Tibial artery (tissue), 4 donors: ENCODE results near the gene DCTPP1.
"Not testable (repeated sequence)": the region's sequence is repeated elsewhere in the genome, so short reads cannot be mapped to it uniquely, and the experiment has no call there.

Experiments used
- DNase-seq, 2 donors: peaks; one replicate each; pipeline ENCODE4 v3.0.0-alpha.2; 2019
- H3K27ac ChIP-seq, 2 donors: fragments of 200-600 bp; sonication (generic) in 1 of 2; 1 replicate in 1 of 2; 2 replicates in 1 of 2; pipeline ENCODE4 v1.5.1; 2018 to 2019; ENCODE audit warnings: mild to moderate bottlenecking in 1 of 2
- H3K27me3 ChIP-seq, 2 donors: fragments of 200-600 bp; sonication (generic) in 1 of 2; one replicate each; pipeline versions ENCODE4 v1.5.1 to v1.6.0; 2016 to 2019
- H3K36me3 ChIP-seq, 3 donors: fragments of 200-600 bp; sonication (generic) in 2 of 3; one replicate each; pipeline ENCODE4 v1.5.1; 2016 to 2019; ENCODE audit warnings: mild to moderate bottlenecking in 2 of 3
- H3K4me1 ChIP-seq, 4 donors: fragments of 200-600 bp; sonication (generic) in 2 of 4; 1 replicate in 3 of 4; 2 replicates in 1 of 4; pipeline ENCODE4 v1.5.1; 2016 to 2019
- H3K4me3 ChIP-seq, 2 donors: fragments of 200-600 bp; sonication (generic) in 1 of 2; 1 replicate in 1 of 2; 2 replicates in 1 of 2; pipeline ENCODE4 v1.5.1; 2018 to 2019; ENCODE audit warnings: mild to moderate bottlenecking in 2 of 2
- H3K9me3 ChIP-seq, 3 donors: fragments of 200-600 bp; sonication (generic) in 1 of 3; one replicate each; pipeline ENCODE4 v1.5.1; 2016 to 2019
- intact Hi-C: fragments of 100-400 bp; cut with DNase I; formaldehyde crosslinking; loops from one replicate; pipeline ENCODE4 v1.15.0; 2023; ENCODE audit warnings: low total_unique reads
- TF ChIP-seq, protein P1 (sequence below), 2 experiments: fragments of 200-600 bp in 1 of 2; fragments of 450-650 bp in 1 of 2; IDR thresholded peaks; one replicate each; pipeline ENCODE4 v1.5.1; 2017 to 2019; ENCODE audit warnings: antibody characterized with exemption in 2 of 2, mild to moderate bottlenecking in 1 of 2, moderate library complexity in 1 of 2

The DCTPP1 gene

DNA sequence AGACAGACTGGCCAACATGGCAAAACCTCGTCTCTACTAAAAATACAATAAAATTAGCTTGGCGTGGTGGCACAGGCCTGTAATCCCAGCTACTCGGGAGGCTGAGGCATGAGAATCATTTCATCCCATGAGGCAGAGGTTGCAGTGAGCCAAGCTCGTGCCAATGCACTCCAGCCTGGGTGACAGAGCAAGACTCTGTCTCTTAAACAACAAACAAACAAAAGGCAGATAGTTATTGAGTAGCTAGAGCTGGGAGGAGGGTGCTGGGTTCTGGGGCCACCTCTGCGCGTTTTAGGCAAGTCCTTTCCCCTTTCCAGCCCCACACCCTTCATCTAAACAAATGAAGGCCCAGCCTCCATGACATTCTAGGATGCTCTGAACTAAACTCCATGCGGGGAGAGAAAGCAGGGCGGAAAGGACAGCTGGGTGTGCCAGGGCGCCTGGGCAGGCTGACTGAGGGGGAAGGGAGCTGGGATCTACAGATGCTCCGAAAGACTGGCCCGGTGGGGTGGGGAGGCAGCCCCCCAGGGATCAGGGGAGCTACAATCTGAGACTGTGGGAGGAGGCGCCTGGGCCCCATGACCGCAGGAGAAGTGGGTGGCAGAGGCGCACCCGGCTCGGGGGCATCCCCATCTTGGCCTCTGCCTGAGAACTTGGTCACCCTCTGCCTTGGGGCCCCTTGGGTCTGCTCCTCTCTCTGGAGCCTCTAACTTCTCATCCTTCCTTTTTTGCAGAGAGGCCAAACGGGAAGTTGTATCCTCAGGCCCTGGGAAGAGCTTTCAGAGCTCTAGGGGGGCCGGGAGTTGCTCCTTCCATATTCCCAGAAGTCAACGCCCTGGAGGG, 43.6 kb upstream of the DCTPP1 start:
- no peak overlapping the region for H3K4me3 ChIP-seq
- no peak for DNase-seq

DNA sequence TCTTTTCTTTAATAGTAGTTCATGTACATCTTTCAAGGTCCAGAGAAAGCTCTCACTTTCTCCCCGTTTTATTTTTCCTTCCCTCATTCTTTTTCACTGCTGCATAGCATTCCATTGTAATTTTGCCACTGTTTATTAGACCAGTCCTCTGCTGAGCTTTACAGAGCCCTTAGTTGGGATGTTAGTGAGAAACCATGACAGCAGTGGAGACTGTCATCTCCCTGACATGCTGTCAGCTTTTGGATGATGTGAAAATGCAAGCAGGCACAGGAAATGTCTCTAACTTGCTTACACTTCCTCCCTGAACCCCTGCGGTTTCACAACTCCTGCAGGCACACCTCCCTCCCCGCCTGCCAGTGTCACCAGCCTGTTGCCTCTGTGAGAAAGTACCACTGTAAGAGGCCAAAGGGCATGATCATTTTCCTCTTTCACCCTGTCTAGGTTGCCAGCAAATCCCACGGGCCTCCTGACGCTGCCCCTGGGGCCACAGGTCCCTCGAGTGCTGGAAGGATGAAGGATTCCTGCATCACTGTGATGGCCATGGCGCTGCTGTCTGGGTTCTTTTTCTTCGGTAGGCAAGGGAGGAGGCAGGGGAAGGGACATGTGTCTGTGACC, 42.6 kb upstream of the DCTPP1 start, which contains the start of gene ITGAL:
ITGAL (plus strand) TSS at position 415 of the 615 bp plus-strand sequence; CDS start at position 511, 96 bp downstream.
- Histone ChIP-seq H3K36me3 (no peaks in the 10 kb centered on the region), H3K27me3 (peaks cover 0 to 34% of the 10 kb centered on the region in 2 donors), H3K4me3 (no peak within 1 kb of the TSS), H3K4me1 (no peaks in the 10 kb centered on the region), H3K27ac (no peak within 1 kb of the TSS), H3K9me3 (no peaks in the 10 kb centered on the region)
- TF ChIP-seq, protein P1, sequence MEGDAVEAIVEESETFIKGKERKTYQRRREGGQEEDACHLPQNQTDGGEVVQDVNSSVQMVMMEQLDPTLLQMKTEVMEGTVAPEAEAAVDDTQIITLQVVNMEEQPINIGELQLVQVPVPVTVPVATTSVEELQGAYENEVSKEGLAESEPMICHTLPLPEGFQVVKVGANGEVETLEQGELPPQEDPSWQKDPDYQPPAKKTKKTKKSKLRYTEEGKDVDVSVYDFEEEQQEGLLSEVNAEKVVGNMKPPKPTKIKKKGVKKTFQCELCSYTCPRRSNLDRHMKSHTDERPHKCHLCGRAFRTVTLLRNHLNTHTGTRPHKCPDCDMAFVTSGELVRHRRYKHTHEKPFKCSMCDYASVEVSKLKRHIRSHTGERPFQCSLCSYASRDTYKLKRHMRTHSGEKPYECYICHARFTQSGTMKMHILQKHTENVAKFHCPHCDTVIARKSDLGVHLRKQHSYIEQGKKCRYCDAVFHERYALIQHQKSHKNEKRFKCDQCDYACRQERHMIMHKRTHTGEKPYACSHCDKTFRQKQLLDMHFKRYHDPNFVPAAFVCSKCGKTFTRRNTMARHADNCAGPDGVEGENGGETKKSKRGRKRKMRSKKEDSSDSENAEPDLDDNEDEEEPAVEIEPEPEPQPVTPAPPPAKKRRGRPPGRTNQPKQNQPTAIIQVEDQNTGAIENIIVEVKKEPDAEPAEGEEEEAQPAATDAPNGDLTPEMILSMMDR (IDR thresholded peaks at IDR 0.05) = no peak
- peak in 1 of 2 donors; percentile 45 for DNase-seq
- intact Hi-C loops = no loop called here

More for the DNA sequence above, 43.6 kb upstream of the DCTPP1 start:
- TF ChIP-seq, protein P1 (IDR thresholded peaks at IDR 0.05) = no peak
- no peaks in the 10 kb centered on the region for H3K36me3 ChIP-seq
- H3K27me3 ChIP-seq = peaks cover 0 to 34% of the 10 kb centered on the region in 2 donors
- no peak overlapping the region for H3K27ac ChIP-seq
- intact Hi-C loops = no loop called here
- H3K4me1 ChIP-seq = no peaks in the 10 kb centered on the region
- H3K9me3 ChIP-seq = no peaks in the 10 kb centered on the region

GRCh38 chr16:30470632-30470995, 40.8 kb upstream of the DCTPP1 start:
- Histone ChIP-seq H3K27me3 (peaks cover 0 to 31% of the 10 kb centered on the region in 2 donors), H3K27ac (no peak overlapping the region), H3K4me3 (no peak overlapping the region), H3K36me3 (no peaks in the 10 kb centered on the region), H3K9me3 (no peaks in the 10 kb centered on the region), H3K4me1 (no peaks in the 10 kb centered on the region)
- TF ChIP-seq, protein P1 (IDR thresholded peaks at IDR 0.05) = no peak
- intact Hi-C loops = no loop called here
- DNase-seq = no peak

DNA sequence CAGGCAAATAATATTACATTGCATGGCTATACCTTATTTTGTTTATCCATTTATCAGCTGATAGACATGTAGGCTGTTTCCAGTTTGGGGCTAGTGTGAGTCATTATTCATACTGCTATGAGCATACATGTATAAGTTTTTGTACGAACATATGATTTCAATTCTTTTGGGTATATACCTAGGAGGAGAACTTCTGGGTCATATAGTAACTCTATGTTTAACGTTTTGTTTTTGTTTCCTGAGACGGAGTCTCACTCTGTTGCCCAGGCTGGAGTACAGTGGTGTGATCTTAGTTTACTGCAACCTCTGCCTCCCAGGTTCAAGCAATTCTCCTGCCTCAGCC, 40.3 kb upstream of the DCTPP1 start:
- H3K4me3 ChIP-seq = no peak overlapping the region
- intact Hi-C loops = no loop called here
- H3K27me3 ChIP-seq = peaks cover 0 to 29% of the 10 kb centered on the region in 2 donors
- H3K27ac ChIP-seq = no peak overlapping the region
- TF ChIP-seq, protein P1 (IDR thresholded peaks at IDR 0.05) = no peak
- H3K9me3 ChIP-seq = no peaks in the 10 kb centered on the region
- no peaks in the 10 kb centered on the region for H3K4me1 ChIP-seq
- no peaks in the 10 kb centered on the region for H3K36me3 ChIP-seq
- no peak for DNase-seq

DNA sequence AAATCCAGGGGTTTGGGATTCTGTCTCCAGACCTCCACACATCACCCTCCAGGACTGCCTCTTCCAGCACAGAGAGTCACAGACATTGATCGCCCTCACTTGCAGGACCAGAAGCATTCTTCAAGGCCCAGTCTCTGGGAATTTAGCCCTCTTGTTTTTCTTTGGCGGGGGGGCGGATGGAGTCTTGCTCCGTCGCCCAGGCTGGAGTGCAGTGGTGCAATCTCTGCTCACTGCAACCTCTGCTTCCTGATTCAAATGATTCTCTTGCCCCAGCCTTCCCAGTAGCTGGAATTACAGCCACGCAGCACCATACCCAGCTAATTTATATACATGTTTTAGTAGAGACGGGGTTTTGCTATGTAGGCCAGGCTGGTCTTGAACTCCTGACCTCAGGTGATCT, 34.2 kb upstream of the DCTPP1 start:
- no peaks in the 10 kb centered on the region for H3K4me1 ChIP-seq
- H3K4me3 ChIP-seq = no peak overlapping the region
- no peaks in the 10 kb centered on the region for H3K36me3 ChIP-seq
- peaks cover 0 to 3% of the 10 kb centered on the region in 2 donors for H3K27me3 ChIP-seq
- intact Hi-C loops = no loop called here
- no peaks in the 10 kb centered on the region for H3K9me3 ChIP-seq
- H3K27ac ChIP-seq = no peak overlapping the region
- TF ChIP-seq, protein P1 (IDR thresholded peaks at IDR 0.05) = no peak
- DNase-seq = no peak

- H3K36me3 ChIP-seq, DNase-seq, H3K4me1 ChIP-seq, H3K9me3 ChIP-seq, intact Hi-C loops, H3K27me3 ChIP-seq, H3K27ac ChIP-seq, H3K4me3 ChIP-seq: not testable (repeated sequence)
These were observed 31.6 kb upstream of the DCTPP1 start for GRCh38 chr16:30461426-30461825.
